ENCODE results near the gene JPH3.

DNA sequence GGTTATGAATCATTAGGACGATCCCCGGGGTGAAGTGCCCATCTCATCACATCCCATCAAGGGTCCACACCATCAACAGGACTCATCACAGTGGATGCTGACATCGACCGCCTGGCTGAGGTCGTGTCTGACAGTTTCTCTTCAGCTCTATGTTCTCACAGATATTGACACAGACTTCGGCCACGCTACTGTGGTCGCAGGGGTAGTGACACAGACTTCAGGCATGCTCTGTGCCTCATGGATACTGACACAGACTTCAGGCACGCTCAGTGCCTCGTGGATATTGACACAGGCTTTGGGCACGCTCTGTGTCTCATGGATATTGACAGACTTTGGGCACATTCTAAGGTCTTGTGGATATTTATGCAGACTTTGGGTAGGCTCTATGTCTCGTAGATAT lies 113.3 kb downstream of the JPH3 start:
- TF ChIP-seq POLR2A (IDR thresholded peaks at IDR 0.05): no peak
- no peak for TF ChIP-seq CTCF (IDR thresholded peaks at IDR 0.05 in 4 of 5, conservative IDR thresholded peaks at IDR 0.05 in 1 of 5)
